PC-3 (cell line): Measurements from ENCODE around the gene CHN1.

Experiments
- EZH2 ChIP-seq: fragments of 300-600 bp; sonication (generic); IDR thresholded peaks from one replicate; pipeline ENCODE4 v1.6.1; 2017; ENCODE audit warnings: antibody characterized with exemption, mild to moderate bottlenecking, low read length; ENCODE audit not compliant: unreplicated experiment
- EZH2phosphoT487 ChIP-seq: fragments of 300-600 bp; sonication (generic); IDR thresholded peaks from 2 replicates; pipeline ENCODE4 v1.6.1; 2018; ENCODE audit warnings: mild to moderate bottlenecking, antibody characterized with exemption, low read length, borderline replicate concordance
- TF ChIP-seq, protein P1 (sequence below): fragments of 300-600 bp; sonication (generic); conservative IDR thresholded peaks from 2 replicates; pipeline ENCODE4 v1.5.1; 2017; ENCODE audit warnings: antibody characterized with exemption, low read depth, mild to moderate bottlenecking, low read length

DNA sequence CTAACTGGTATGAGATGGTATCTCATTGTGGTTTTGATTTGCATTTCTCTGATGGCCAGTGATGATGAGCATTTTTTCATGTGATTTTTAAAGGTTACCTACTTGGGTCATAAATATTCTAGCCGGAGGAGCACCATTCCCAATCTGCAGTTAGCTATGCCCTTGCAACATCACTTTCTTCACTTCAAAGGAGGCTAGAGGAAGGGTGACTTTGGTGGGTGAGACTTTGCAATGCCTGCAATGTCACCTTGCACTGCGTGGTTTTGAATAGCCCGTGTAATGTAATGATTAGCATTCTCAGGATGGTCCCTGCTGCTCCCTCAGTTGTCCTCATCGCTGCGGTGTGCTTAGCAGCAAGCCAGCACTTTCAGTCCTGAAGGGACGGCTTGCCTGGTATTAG lies 184.8 kb downstream of the CHN1 start:
- TF ChIP-seq, protein P1, sequence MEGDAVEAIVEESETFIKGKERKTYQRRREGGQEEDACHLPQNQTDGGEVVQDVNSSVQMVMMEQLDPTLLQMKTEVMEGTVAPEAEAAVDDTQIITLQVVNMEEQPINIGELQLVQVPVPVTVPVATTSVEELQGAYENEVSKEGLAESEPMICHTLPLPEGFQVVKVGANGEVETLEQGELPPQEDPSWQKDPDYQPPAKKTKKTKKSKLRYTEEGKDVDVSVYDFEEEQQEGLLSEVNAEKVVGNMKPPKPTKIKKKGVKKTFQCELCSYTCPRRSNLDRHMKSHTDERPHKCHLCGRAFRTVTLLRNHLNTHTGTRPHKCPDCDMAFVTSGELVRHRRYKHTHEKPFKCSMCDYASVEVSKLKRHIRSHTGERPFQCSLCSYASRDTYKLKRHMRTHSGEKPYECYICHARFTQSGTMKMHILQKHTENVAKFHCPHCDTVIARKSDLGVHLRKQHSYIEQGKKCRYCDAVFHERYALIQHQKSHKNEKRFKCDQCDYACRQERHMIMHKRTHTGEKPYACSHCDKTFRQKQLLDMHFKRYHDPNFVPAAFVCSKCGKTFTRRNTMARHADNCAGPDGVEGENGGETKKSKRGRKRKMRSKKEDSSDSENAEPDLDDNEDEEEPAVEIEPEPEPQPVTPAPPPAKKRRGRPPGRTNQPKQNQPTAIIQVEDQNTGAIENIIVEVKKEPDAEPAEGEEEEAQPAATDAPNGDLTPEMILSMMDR = no peak
- TF ChIP-seq EZH2 (no peak), EZH2phosphoT487 (no peak)
